PC-9 (cell line): ENCODE results near the gene TMEM151A. TPM values are rescaled to one million over a fixed set of nuclear protein-coding genes. Genes with fewer than 3 reads are reported as not detected.

Source experiments
- BruUV-seq: library from RNA; stranded (reverse); fragments of 400-500 nt; replicated peaks from 2 replicates; lab custom pipeline; 2021; lab: Mats Ljungman, UMichigan
- CTCF ChIA-PET: fragments of 300-600 bp; sonication (Branson Sonifier 250); formaldehyde crosslinking; loops from one replicate; lab custom pipeline; 2022; ENCODE audit warnings: antibody characterized with exemption; lab: Charles Lee
- POLR2A ChIA-PET: fragments of 300-600 bp; sonication (Branson Sonifier 250); formaldehyde crosslinking; loops from one replicate; lab custom pipeline; 2022; ENCODE audit warnings: antibody characterized with exemption; ENCODE audit not compliant: unreplicated experiment; lab: Charles Lee
- DNase-seq, 2 experiments: peaks; one replicate each; pipeline versions ENCODE4 v3.0.0 to v3.0.0-alpha.2; 2015 to 2022; ENCODE audit warnings: mixed read lengths in 1 of 2
- H2AFZ ChIP-seq: fragments of 200-600 bp; sonication (generic); 2 replicates; pipeline ENCODE4 v1.8.1; 2017; ENCODE audit warnings: antibody characterized with exemption
- H3F3A ChIP-seq: fragments of 200-600 bp; sonication (generic); 2 replicates; pipeline ENCODE4 v1.8.1; 2017; ENCODE audit warnings: antibody characterized with exemption, mild to moderate bottlenecking, low read depth; ENCODE audit not compliant: insufficient read depth
- H3K27ac ChIP-seq: fragments of 200-600 bp; sonication (generic); 2 replicates; pipeline ENCODE4 v1.6.1; 2016; ENCODE audit warnings: mixed run types
- H3K27me3 ChIP-seq: fragments of 200-600 bp; sonication (generic); 2 replicates; pipeline ENCODE4 v1.6.1; 2016; ENCODE audit warnings: low read depth, mixed run types; ENCODE audit not compliant: insufficient read depth
- H3K36me3 ChIP-seq: fragments of 200-600 bp; sonication (generic); 2 replicates; pipeline ENCODE4 v1.6.1; 2016; ENCODE audit warnings: low read depth, mixed run types
- H3K4me1 ChIP-seq: fragments of 200-600 bp; sonication (generic); replicated peaks from 2 replicates; pipeline ENCODE4 v1.6.1; 2016; ENCODE audit warnings: mixed run types; ENCODE audit not compliant: insufficient read depth
- H3K4me2 ChIP-seq: fragments of 200-600 bp; sonication (generic); 2 replicates; pipeline ENCODE4 v1.6.1; 2017; ENCODE audit warnings: mixed run types
- H3K4me3 ChIP-seq: fragments of 200-600 bp; sonication (generic); 2 replicates; pipeline ENCODE4 v1.6.1; 2016; ENCODE audit warnings: mixed run types
- H3K79me2 ChIP-seq: fragments of 200-600 bp; sonication (generic); 2 replicates; pipeline ENCODE4 v1.6.1; 2017; ENCODE audit warnings: low read depth, mixed run types
- H3K9me2 ChIP-seq: fragments of 200-600 bp; sonication (generic); 2 replicates; pipeline ENCODE4 v1.8.1; 2017; ENCODE audit warnings: mild to moderate bottlenecking; ENCODE audit not compliant: insufficient read depth
- H3K9me3 ChIP-seq: fragments of 200-600 bp; sonication (generic); 2 replicates; pipeline ENCODE4 v1.8.1; 2016; ENCODE audit warnings: low read depth; ENCODE audit not compliant: insufficient read depth
- H4K20me1 ChIP-seq: fragments of 200-600 bp; sonication (generic); 2 replicates; pipeline ENCODE4 v1.8.1; 2017; ENCODE audit not compliant: insufficient read depth
- EZH2 ChIP-seq: fragments of 200-600 bp; sonication (generic); IDR thresholded peaks from 2 replicates; pipeline ENCODE4 v1.8.0; 2017; ENCODE audit warnings: antibody characterized with exemption, low read depth
- intact Hi-C: fragments of 100-400 bp; cut with micrococcal nuclease; formaldehyde crosslinking; loops from one replicate; pipeline ENCODE4 v1.10.0; 2022; ENCODE audit not compliant: unreplicated experiment
- total RNA-seq: library from RNA; stranded (reverse); gene quantifications from 2 replicates; pipeline ENCODE4 v1.2.3, GENCODE V29; 2021
- TF ChIP-seq, protein P1 (sequence below): fragments of 200-600 bp; sonication (generic); conservative IDR thresholded peaks from 2 replicates; pipeline ENCODE4 v1.6.1; 2017; ENCODE audit warnings: mixed run types, antibody characterized with exemption, mild to moderate bottlenecking, moderate library complexity

The TMEM151A gene
- total RNA-seq, 1 experiment from 2014 or later, result 0.22 TPM

- Histone ChIP-seq H4K20me1 (no peaks in the 10 kb centered on the region), H3K4me2 (no peak overlapping the region), H3K4me3 (no peak overlapping the region), H3K79me2 (no peaks in the 10 kb centered on the region), H3K4me1 (peaks cover 34% of the 10 kb centered on the region), H3K27me3 (0 out of 2 replicates have a peak, but pooled peaks cover 7% of the 10 kb centered on the region), H2AFZ (no peak overlapping the region), H3K9me3 (peaks cover under 1% of the 10 kb centered on the region; the same call in 1 of the 2 replicates), H3K9me2 (no peaks in the 10 kb centered on the region), H3K36me3 (no peaks in the 10 kb centered on the region), H3F3A (peaks cover 4% of the 10 kb centered on the region; the same call in 1 of the 2 replicates), H3K27ac (no peak overlapping the region)
- ChIA-PET POLR2A (no interaction called here), CTCF (interaction anchor here (0.6 kb wide), 1 partner anchor 38 kb away, joined by 4 read pairs; no protein-coding TSS in a partner anchor)
- no TSS peak for BruUV-seq
- intact Hi-C loops, result no loop called here
- no peak for DNase-seq
- no peak for TF ChIP-seq EZH2
- TF ChIP-seq, protein P1, sequence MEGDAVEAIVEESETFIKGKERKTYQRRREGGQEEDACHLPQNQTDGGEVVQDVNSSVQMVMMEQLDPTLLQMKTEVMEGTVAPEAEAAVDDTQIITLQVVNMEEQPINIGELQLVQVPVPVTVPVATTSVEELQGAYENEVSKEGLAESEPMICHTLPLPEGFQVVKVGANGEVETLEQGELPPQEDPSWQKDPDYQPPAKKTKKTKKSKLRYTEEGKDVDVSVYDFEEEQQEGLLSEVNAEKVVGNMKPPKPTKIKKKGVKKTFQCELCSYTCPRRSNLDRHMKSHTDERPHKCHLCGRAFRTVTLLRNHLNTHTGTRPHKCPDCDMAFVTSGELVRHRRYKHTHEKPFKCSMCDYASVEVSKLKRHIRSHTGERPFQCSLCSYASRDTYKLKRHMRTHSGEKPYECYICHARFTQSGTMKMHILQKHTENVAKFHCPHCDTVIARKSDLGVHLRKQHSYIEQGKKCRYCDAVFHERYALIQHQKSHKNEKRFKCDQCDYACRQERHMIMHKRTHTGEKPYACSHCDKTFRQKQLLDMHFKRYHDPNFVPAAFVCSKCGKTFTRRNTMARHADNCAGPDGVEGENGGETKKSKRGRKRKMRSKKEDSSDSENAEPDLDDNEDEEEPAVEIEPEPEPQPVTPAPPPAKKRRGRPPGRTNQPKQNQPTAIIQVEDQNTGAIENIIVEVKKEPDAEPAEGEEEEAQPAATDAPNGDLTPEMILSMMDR, result no peak
These were observed 33.6 kb downstream of the TMEM151A start for GRCh38 chr11:66325263-66325671.

DNA sequence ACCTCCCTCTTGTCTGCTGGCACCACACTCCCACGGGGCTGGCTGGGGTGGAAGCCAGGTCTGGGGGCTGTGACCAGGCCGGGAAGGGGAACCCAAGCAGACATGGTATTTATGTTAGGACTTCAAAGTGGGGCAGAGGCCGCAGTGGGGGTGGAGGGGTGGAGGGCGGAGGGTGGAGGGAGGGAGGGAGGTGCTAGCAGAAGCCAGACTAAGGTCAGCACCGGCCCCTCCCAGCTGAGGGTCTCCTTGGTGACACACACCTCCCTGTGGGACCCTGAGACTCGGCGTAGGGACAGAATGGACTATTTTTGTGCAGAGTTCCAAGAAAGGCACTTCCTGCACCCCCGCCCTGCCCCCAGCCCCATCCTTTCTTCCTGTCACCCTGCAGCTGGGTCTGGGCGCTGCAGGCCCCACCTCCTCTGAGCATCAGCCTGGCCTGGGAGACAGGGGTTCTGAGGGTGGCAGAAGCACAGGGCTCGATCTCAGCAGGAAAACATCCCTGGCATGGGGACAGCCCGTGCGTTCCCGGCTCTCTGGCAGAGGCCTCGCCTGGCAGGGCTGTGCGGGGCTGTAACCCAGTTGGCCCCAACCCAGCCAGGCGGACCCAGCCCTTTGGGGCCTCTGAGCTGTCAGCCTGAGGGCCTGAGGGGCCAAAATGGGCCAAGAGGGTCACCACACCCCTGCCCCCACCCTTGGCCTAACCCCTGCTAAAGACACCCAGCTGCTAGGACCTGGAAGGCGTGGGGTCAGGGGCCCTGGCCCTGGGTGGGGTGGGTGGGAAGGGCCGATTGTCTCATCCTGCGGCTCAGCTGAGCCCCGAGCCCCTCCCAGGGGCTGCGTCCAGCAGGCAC lies 34.8 kb downstream of the TMEM151A start:
- DNase-seq, result peak in 1 of 2 experiments; percentile 38
- Histone ChIP-seq H3K27ac (no peak overlapping the region), H3K4me1 (peaks cover 34% of the 10 kb centered on the region), H2AFZ (no peak overlapping the region), H3K4me2 (peak overlapping the region; percentile 31; the same call in 1 of the 2 replicates), H3K9me3 (no peaks in the 10 kb centered on the region), H3K4me3 (no peak overlapping the region), H3K9me2 (no peaks in the 10 kb centered on the region), H4K20me1 (no peaks in the 10 kb centered on the region), H3K79me2 (no peaks in the 10 kb centered on the region), H3K36me3 (no peaks in the 10 kb centered on the region), H3K27me3 (no peaks in the 10 kb centered on the region), H3F3A (peaks cover 10% of the 10 kb centered on the region; the same call in 1 of the 2 replicates)
- intact Hi-C loops, result no loop called here
- ChIA-PET POLR2A (interaction anchor here (0.6 kb wide), 1 partner anchor 59 kb away, joined by 6 read pairs; no protein-coding TSS in a partner anchor), CTCF (interaction anchor here (0.6 to 1.0 kb wide), 3 partner anchors 14 to 229 kb away, joined by 3 to 23 read pairs (median 5); no protein-coding TSS in a partner anchor)
- TF ChIP-seq, protein P1, result no peak
- TF ChIP-seq EZH2, result no peak
- BruUV-seq, result no TSS peak

- peak overlapping the region; percentile 26; the same call in 1 of the 2 replicates for H3K4me2 ChIP-seq
- ChIA-PET POLR2A (interaction anchor here (0.6 kb wide), 2 partner anchors 15 to 60 kb away, joined by 4 to 6 read pairs; no protein-coding TSS in a partner anchor), CTCF (interaction anchor here (0.6 to 1.0 kb wide), 3 partner anchors 15 to 228 kb away, joined by 3 to 23 read pairs (median 5); no protein-coding TSS in a partner anchor)
- H3K4me3 ChIP-seq, result no peak overlapping the region
- H3K4me1 ChIP-seq, result peaks cover 34% of the 10 kb centered on the region
- no peaks in the 10 kb centered on the region for H4K20me1 ChIP-seq
- no peak for DNase-seq
- H3K79me2 ChIP-seq, result no peaks in the 10 kb centered on the region
- H3F3A ChIP-seq, result peaks cover 10% of the 10 kb centered on the region; the same call in 1 of the 2 replicates
- TF ChIP-seq, protein P1, result no peak
- no peak for TF ChIP-seq EZH2
- no peaks in the 10 kb centered on the region for H3K9me2 ChIP-seq
- H3K36me3 ChIP-seq, result no peaks in the 10 kb centered on the region
- BruUV-seq, result no TSS peak
- H3K9me3 ChIP-seq, result no peaks in the 10 kb centered on the region
- no peak overlapping the region for H3K27ac ChIP-seq
- H3K27me3 ChIP-seq, result no peaks in the 10 kb centered on the region
- no peak overlapping the region for H2AFZ ChIP-seq
- intact Hi-C loops, result loop anchor here (1.0 kb wide), 1 partner anchor 15 kb away; no protein-coding TSS in a partner anchor
These were observed 35.7 kb downstream of the TMEM151A start for GRCh38 chr11:66327171-66328030.
